ENCODE results near the gene GOLGA6L7.

GOLGA6L7 gene

DNA sequence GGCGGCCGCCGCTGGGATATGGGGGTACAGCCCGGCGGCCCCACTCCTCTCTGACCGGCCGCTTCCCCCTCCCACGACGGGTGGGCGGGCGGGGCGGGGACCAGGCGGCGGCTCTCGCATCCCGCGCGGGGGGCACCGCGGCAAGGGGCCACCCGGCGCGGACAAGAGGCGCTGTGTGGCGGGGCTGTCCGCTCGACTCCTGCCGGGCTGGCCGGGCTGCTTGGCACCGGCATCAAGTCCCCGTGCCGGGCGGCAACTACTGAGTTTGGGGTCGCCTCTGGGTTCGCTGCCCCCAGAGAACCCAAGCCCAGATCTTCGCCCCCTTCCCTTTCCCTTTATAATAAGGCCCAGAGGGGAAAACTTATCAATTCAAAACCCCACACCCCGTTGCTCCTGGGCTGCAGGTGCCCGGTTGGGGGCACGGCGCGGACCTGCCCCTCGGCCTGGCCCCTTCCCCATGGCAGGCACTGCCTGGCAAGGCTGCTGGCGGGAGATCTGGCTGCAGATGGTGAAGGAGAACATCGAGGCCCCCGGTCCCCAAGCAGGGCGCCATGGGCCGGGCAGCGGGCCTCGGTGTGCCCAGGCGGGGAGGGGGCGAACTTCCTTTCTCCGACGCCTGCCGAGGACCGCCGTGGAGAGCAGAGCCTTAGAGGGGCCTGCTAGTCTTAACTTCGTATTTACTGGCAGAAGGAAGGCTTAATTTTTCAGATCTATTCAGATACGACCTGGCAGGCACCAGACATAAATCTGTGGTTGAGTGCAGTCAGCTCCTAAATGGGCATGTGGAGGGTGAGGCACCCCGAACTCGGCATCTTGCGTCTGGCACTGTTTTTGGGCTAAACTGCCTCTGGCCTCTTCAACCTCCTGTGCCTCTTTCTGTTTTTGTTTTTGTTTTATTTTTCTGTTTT lies 38.2 kb upstream of the GOLGA6L7 start:
- TF ChIP-seq, protein P1, sequence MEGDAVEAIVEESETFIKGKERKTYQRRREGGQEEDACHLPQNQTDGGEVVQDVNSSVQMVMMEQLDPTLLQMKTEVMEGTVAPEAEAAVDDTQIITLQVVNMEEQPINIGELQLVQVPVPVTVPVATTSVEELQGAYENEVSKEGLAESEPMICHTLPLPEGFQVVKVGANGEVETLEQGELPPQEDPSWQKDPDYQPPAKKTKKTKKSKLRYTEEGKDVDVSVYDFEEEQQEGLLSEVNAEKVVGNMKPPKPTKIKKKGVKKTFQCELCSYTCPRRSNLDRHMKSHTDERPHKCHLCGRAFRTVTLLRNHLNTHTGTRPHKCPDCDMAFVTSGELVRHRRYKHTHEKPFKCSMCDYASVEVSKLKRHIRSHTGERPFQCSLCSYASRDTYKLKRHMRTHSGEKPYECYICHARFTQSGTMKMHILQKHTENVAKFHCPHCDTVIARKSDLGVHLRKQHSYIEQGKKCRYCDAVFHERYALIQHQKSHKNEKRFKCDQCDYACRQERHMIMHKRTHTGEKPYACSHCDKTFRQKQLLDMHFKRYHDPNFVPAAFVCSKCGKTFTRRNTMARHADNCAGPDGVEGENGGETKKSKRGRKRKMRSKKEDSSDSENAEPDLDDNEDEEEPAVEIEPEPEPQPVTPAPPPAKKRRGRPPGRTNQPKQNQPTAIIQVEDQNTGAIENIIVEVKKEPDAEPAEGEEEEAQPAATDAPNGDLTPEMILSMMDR (IDR thresholded peaks at IDR 0.05; ENCODE audit: insufficient read depth, missing control alignments) = no peak
- FAIRE-seq = no peak
- DNase-seq (ENCODE audit: insufficient read length, low spot score) = no peak

DNA sequence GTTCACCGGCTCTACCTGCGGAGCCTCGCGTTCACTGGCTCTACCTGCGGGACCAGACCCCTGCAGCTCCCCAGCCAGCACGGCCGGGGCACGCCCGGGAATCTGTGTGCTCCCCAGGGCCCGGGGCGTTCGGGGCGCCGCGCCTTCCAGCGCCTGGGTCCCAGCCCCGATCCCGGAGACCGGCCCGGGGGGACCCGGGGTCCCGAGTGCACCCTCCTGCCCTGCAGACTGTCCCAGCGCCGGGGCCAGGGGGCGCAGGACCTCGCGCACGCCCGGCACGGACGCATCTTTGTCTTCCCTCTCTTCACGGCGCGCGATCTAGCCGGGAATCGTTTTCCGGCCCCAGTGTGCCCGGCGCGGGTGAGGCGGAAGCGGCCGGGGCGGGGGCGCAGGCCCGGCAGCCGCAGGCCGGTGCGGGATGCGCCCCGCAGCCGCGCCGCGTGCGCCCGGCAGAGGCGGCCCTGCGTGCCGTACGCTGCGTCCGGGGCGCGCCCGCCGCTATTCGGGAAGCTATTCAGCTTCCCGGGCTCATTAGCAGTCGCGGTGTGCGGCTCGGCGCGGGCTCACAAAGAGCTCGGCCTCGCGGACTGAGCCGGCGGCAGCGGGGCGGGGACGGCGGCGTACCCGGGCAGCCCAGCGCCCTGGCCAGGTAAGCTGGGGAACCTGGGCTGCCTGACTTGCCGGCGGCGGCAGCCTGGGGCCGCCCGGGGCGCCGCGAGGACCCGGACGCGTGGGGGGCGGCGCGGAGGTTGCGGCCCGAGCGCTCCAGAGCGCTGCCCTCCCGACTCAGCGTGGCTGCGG lies 37.4 kb upstream of the GOLGA6L7 start, which contains the start of gene APBA2:
APBA2 (plus strand) TSS at position 345 of the 801 bp plus-strand sequence. CDS start 167,911 bp downstream, outside the sequence.
- no peak for DNase-seq (ENCODE audit: insufficient read length, low spot score)
- TF ChIP-seq, protein P1 (IDR thresholded peaks at IDR 0.05; ENCODE audit: insufficient read depth, missing control alignments) = peak; percentile 6
- FAIRE-seq = no peak

DNA sequence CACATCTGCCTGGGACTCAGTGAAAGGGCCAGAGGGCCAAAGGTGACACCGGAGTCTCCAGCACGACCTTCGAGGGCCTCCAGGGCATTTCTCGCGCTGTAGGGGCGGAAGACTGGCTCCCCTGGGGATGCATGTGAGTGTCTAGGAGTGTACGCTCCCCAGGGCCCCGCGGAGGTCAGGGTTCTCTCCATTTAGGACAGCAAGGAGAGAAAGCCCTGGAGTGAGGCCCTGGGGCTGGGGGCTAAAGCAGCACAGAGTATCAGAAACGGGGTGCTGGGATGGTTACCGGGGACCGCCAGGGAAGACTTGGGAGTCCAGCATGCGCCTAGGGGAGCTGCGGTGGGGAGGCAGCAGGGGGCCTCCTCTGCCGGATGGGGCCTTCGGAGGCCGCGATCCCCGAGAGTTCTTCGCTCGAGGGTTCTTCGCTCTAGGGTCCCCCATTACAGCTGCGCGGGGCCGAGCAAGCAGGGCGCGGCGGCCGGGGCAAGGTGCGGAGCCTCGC lies 36.7 kb upstream of the GOLGA6L7 start:
- no peak for DNase-seq (ENCODE audit: insufficient read length, low spot score)
- TF ChIP-seq, protein P1 (IDR thresholded peaks at IDR 0.05; ENCODE audit: insufficient read depth, missing control alignments) = no peak
- no peak for FAIRE-seq

DNA sequence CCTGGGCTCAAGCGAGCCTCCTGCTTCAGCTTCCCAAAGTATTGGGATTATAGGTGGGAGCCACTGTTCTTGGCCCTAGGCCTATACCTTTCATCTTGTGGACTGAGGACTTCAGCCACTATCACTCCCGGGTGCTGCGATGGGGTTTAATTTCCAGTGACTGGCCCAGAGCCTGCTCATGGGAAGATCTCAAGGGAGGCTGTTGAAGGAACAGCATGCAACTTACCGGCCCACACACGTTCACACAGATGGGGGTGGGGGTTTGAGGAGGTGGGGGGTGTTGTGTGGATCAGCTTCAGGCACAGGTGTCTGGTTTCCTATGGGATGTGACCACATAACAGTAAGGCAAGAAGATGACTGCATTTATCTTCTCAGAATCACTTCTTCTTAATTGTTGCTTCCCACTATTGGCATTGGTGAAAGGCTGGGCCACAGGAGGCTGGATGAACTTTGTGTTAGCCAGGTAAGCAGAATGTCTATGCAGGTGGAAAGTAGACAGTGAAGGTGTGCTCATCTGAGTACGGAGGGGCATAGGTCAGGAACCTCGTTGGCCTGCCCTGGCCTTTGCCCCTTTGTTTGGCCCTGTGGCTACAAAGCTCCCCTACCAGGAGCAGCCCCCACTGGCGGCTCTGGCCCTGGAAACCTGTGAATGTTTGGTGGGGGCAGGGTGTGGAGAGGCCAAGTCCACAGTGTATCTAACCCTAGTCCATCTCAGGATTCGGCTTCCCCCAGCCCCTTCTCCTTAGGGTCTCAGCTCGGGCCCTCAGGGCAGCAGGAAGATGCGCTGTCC lies 35.9 kb upstream of the GOLGA6L7 start:
- TF ChIP-seq, protein P1 (IDR thresholded peaks at IDR 0.05; ENCODE audit: insufficient read depth, missing control alignments) = no peak
- DNase-seq (ENCODE audit: insufficient read length, low spot score) = no peak
- FAIRE-seq = no peak

DNA sequence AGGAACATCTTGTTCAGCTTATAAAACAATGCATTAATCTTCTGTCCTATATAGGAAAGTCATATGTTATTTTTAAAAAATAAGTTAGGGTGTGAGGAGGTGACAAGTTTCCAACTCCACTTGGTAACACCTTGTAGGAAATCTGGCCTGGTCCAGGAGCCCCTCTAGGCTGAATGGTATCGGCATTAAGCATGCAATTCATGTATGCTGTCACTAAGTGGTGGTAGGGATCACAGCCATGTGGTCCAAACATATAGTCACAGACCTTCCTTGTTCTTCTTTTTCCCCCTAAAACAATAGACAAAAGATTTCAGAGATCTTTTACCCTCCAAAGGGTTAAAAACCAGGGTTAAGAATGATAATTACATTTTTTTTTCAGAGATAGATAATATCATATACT lies 33.2 kb upstream of the GOLGA6L7 start:
- TF ChIP-seq, protein P1 (IDR thresholded peaks at IDR 0.05; ENCODE audit: insufficient read depth, missing control alignments) = no peak
- no peak for FAIRE-seq
- no peak for DNase-seq (ENCODE audit: insufficient read length, low spot score)

DNA sequence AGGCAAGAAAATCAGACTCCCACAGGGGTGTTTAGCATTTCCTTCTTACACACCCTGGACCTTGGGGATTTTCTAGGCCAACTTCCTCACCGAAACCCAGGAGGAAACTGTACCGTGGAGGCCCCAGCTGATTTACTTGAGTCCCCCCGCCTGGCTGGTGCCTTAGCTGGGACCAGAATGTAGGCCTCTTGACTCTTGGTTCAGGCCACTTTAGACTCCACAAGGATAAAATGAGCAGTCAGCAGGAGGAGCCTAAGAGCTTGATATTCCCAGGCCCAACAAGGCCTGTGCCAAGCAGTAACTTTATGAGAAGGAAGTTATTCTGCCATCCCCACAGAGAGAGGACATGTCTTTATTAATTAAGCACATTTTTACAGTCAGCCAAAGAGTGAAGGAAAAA lies 32.7 kb upstream of the GOLGA6L7 start:
- TF ChIP-seq, protein P1 (IDR thresholded peaks at IDR 0.05; ENCODE audit: insufficient read depth, missing control alignments) = peak; percentile 9
- FAIRE-seq = no peak

More for the DNA sequence above, 32.7 kb upstream of the GOLGA6L7 start:
- no peak for DNase-seq (ENCODE audit: insufficient read length, low spot score)

Data from D721Med (cell line).